HG02973 (cell line): ENCODE results near the gene NABP2.
"Not testable (repeated sequence)": the region's sequence is repeated elsewhere in the genome, so short reads cannot be mapped to it uniquely, and the experiment has no call there.

Experiments used
- ATAC-seq: cut with Tn5 transposase; IDR thresholded peaks from one replicate; pipeline ENCODE4 v1.9.1; 2021; ENCODE audit warnings: moderate library complexity; ENCODE audit not compliant: unreplicated experiment

NABP2 gene

GRCh38 chr12:56224102-56224701 lies at the start of gene NABP2:
TSS of gene NABP2 (plus strand) at chr12:56224342. CDS start at chr12:56224857, 515 bp downstream.
- ATAC-seq: peak; percentile 76

GRCh38 chr12:56178347-56178746 lies 45.8 kb upstream of the NABP2 start:
- ATAC-seq: no peak

- ATAC-seq: no peak
Observed at GRCh38 chr12:56186957-56187356, 37.2 kb upstream of the NABP2 start.

- ATAC-seq: no peak
Observed at GRCh38 chr12:56188131-56188777, 35.9 kb upstream of the NABP2 start.

DNA sequence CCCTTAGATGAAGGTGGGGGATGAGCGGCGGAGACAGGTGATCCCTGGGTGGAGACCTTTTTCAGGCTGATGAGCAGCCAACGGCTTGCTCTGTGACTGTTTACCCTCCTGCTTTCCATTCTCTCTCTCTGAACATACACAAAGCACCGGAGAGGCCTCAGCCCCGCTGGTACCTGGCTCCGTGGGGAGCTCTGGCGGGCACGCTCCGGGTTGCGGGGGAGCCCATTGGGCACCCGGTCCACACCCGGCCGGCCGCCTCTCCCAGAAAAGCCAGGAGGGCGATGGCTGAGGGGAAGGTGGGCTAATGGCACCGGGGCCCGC lies 35.4 kb upstream of the NABP2 start:
- peak; percentile 2 for ATAC-seq

- peak; percentile 63 for ATAC-seq
Observed at GRCh38 chr12:56189099-56189917, 34.8 kb upstream of the NABP2 start, which contains the start of gene SMARCC2. TSS of gene SMARCC2 (minus strand) at chr12:56189483. CDS start at chr12:56189461, 22 bp downstream.

GRCh38 chr12:56189918-56190694 lies 34.0 kb upstream of the NABP2 start:
- peak; percentile 33 for ATAC-seq

DNA sequence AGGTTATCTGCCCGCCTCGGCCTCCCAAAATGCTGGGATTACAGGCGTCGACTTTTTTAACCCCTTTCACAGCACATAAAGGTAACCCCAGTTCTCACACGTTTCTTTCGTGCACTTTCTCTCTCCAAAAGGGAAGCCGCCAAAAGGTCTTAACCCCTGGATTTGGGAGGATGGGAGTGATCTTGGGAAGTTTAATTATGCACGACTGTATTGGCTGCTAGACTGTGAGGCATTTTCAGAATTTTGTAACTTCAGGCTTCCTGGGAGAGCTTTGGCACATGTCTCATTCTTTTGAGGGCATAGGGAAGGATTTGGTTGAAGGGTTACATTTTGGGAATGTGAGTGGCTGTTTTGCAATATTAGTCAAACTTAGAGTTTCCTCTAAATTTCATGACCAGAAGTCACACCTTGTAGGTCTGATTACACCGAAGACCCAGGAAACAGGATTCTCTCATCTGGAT lies 33.4 kb upstream of the NABP2 start:
- no peak for ATAC-seq

- ATAC-seq: no peak
Observed at GRCh38 chr12:56192582-56192981, 31.6 kb upstream of the NABP2 start.

DNA sequence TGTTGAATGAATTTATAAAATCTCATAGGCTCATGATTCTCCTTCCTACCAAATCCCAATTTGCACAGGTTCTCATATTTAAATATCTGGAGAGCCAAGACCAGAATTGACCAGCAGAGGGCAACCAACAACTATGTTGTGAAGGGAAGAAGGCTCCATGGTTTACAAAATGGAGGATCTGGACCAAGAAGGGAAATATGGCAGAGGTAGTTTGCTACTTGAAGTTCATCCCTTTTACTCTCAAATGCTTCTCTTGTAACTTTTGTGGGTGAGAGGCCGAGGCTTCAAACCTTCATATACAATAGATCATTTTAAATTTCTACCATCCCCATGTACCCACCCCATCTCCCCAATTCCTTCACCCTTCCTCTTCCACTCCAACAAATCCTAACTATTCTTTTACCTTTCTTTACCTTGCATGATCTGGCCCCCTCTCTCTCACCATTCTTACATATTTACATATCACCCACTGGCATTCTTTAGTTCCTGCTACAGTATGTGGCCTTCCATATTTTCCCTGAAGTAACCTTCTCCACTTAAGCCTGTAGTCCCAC lies 31.0 kb upstream of the NABP2 start:
- no peak for ATAC-seq

DNA sequence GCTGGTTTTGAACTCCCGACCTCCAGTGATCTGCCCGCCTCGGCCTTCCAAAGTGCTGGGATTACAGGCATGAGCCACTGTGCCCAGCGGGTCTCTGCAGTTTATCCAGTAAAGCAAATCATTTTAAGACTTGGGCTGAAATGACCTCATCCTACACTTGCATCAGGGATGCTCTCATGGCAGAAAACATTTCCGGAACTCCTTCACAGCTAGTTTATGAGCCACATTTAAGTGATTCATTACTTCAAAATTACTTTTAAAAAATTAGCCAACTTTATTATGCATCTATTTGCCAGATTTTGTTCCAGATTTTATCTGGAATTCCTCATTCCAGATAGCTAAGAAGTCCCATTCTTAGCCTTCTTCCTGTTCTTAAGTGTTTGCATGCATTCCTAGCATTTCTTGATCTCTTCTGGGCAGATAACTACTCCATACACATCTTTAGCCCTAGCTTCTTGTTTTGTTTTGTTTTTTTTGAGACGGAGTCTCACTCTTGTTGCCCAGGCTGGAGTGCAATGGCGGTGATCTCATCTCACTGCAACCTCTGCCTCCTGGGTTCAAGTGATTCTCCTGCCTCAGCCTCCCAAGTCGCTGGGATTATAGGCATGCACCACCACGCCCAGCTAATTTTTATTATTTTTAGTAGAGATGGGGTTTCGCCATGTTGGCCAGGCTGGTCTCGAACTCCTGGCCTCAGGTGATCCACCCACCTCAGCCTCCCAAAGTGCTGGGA lies 27.2 kb upstream of the NABP2 start:
- not testable (repeated sequence) for ATAC-seq

GRCh38 chr12:56197921-56198635 lies 26.1 kb upstream of the NABP2 start:
- no peak for ATAC-seq

- ATAC-seq: no peak
Observed at GRCh38 chr12:56198836-56199235, 25.3 kb upstream of the NABP2 start.

- ATAC-seq: no peak
Observed at GRCh38 chr12:56202366-56202765, 21.8 kb upstream of the NABP2 start.

- no peak for ATAC-seq
Observed at GRCh38 chr12:56202838-56203237, 21.3 kb upstream of the NABP2 start.

- ATAC-seq: no peak
Observed at GRCh38 chr12:56204275-56204674, 19.9 kb upstream of the NABP2 start.

- no peak for ATAC-seq
Observed at GRCh38 chr12:56205445-56205844, 18.7 kb upstream of the NABP2 start.

DNA sequence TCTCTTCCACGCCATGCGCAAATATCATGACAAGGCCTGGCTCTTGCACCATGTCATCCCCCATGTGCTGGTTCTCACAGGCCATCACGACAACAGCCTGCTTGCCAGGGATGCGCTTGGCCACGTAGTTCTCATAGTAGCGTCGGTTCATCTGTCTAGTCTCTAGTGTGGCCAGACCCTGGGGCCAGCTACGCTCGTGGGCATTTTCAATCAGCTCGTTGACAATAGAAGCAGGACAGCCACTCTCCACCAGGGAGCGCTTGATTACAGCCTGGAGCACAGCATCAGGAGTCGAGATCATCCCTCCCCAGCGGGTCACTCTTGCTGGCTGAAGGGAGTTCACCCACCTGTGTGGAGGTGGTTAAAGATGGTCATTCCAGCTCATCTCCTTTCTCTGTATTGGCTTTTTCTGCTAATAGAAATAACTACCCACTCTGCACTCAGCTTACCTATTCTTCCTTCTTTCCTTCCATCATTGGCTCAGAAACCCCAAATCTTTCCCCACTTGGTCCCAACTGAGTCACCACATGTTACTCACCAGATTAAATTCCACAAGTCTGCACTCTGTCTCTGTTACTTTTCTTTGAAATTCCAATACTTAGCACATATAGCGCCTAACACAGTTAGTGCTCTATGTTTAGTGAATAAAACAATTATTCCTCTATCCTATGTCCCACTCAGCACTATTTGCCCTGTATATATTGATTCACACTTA lies 17.5 kb upstream of the NABP2 start:
- ATAC-seq: no peak

GRCh38 chr12:56208006-56208405 lies 16.1 kb upstream of the NABP2 start:
- no peak for ATAC-seq
